Loucy (cell line): ENCODE results near the gene AVL9.

Source experiments
- CTCF ChIP-seq: fragments of 200-600 bp; sonication (generic); conservative IDR thresholded peaks from 2 replicates; pipeline ENCODE4 v1.5.1; 2014; ENCODE audit warnings: mild to moderate bottlenecking, antibody characterized with exemption, low read length
- EZH2phosphoT487 ChIP-seq: fragments of 200-600 bp; IDR thresholded peaks from 2 replicates; pipeline ENCODE4 v1.6.1; 2018; ENCODE audit warnings: antibody characterized with exemption, mild to moderate bottlenecking, moderate library complexity, borderline replicate concordance

- TF ChIP-seq CTCF (no peak), EZH2phosphoT487 (no peak)
Measured at GRCh38 chr7:32522746-32523530, 27.6 kb downstream of the AVL9 start.
